NCI-H146 (cell line): ENCODE measurements around the gene ATAD2B.
"Not testable (repeated sequence)": the region's sequence is repeated elsewhere in the genome, so short reads cannot be mapped to it uniquely, and the experiment has no call there.

ENCODE experiments used
- DNase-seq: peaks from one replicate; lab custom pipeline; 2025; lab: John Stamatoyannopoulos, UW

Gene ATAD2B

GRCh38 chr2:23745726-23746105 lies 181.2 kb downstream of the ATAD2B start:
- no peak for DNase-seq

GRCh38 chr2:23745068-23745725 lies 181.7 kb downstream of the ATAD2B start:
- no peak for DNase-seq

GRCh38 chr2:23736783-23737182 lies 190.1 kb downstream of the ATAD2B start:
- not testable (repeated sequence) for DNase-seq

GRCh38 chr2:23734416-23734815 lies 192.5 kb downstream of the ATAD2B start:
- DNase-seq: no peak

GRCh38 chr2:23723029-23723428 lies 203.9 kb downstream of the ATAD2B start:
- not testable (repeated sequence) for DNase-seq

- no peak for DNase-seq
Observed at GRCh38 chr2:23722255-23722654, 204.7 kb downstream of the ATAD2B start.

GRCh38 chr2:23721454-23721826 lies 205.5 kb downstream of the ATAD2B start:
- no peak for DNase-seq

- no peak for DNase-seq
Observed at GRCh38 chr2:23720705-23721453, 206.0 kb downstream of the ATAD2B start.

GRCh38 chr2:23719716-23720115 lies 207.2 kb downstream of the ATAD2B start:
- DNase-seq: no peak

- DNase-seq: no peak
Observed at GRCh38 chr2:23718931-23719700, 207.8 kb downstream of the ATAD2B start.

- DNase-seq: no peak
Observed at GRCh38 chr2:23713351-23713750, 213.6 kb downstream of the ATAD2B start.

- no peak for DNase-seq
Observed at GRCh38 chr2:23712756-23713151, 214.2 kb downstream of the ATAD2B start.

- DNase-seq: no peak
Observed at GRCh38 chr2:23711979-23712755, 214.8 kb downstream of the ATAD2B start.

GRCh38 chr2:23709311-23709710 lies 217.6 kb downstream of the ATAD2B start:
- DNase-seq: peak; percentile 3

- no peak for DNase-seq
Observed at GRCh38 chr2:23708771-23709170, 218.2 kb downstream of the ATAD2B start.

GRCh38 chr2:23707096-23707495 lies 219.8 kb downstream of the ATAD2B start:
- no peak for DNase-seq

- no peak for DNase-seq
Observed at GRCh38 chr2:23706613-23707078, 220.3 kb downstream of the ATAD2B start.

GRCh38 chr2:23705771-23706612 lies 220.9 kb downstream of the ATAD2B start:
- no peak for DNase-seq

- DNase-seq: no peak
Observed at GRCh38 chr2:23703583-23704385, 223.1 kb downstream of the ATAD2B start.

- DNase-seq: no peak
Observed at GRCh38 chr2:23703037-23703582, 223.8 kb downstream of the ATAD2B start.
